GM13976 (cell line): Measurements from ENCODE around the gene CARD19.

ENCODE experiments used
- DNase-seq: peaks from one replicate; pipeline ENCODE4 v3.0.0; 2012; ENCODE audit warnings: low spot score
- CTCF ChIP-seq: IDR thresholded peaks from 2 replicates; pipeline ENCODE4 v1.5.1; 2012; ENCODE audit warnings: borderline replicate concordance, mild to moderate bottlenecking; ENCODE audit not compliant: insufficient read depth; ENCODE audit errors: extremely low read depth, missing control alignments, control extremely low read depth
- in situ Hi-C: fragments of 300-500 bp; cut with MboI; formaldehyde crosslinking; loops from one replicate; pipeline ENCODE4 v1.12.0; 2022; ENCODE audit warnings: low sequenced_read_pairs, mixed read lengths, inconsistent platforms; ENCODE audit not compliant: unreplicated experiment

Gene CARD19

DNA sequence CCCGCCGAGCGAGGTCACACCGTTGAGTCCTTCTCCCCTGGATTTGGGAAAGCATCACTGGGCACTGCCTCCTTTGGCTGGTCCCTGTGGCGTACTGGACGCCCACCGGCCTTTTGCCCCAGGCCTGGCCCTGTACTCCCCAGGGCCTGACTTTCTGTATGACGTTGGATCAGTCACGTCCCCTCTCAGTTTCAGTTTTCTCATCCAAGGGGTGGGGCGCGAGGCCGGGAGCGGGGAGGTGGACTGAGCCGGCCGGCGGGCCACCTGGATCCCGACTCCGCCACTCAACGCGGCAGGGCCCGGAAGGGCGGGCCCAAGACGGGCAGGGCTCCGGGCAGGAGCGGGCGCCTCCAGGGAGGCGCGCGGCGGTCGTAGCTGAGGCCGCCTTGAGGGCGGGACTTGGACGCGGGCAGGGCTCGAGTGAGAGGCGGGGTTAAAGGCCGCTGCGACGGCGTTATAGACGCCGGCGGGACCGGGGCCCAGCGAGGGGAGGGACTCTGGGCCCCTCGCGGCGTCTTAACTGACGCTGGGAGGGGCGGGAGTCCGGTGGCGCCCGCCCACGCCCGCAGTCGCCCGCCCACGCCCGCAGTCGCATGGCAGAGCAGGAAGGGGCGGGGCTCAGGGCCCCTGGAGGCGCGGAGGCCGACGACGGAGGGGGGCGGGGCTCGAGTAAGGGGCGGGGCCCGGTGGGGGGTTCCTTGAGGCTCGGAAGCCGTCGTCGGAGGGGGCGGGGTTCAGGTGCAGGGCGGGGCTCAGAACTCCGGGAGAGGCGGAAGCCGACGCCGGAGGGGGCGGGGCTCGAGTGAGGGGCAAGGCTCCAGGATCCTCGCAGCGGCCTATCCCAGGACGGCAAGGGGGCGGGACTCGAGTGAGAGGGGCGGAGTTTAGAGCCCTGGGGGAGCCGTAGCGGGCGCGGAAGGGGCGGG is 549 bp upstream of the CARD19 start:
- DNase-seq: peak; percentile 100
- in situ Hi-C loops: no loop called here
- TF ChIP-seq CTCF: no peak

GRCh38 chr9:93096811-93097382 is 880 bp downstream of the CARD19 start:
- no peak for TF ChIP-seq CTCF
- in situ Hi-C loops: no loop called here
- no peak for DNase-seq

DNA sequence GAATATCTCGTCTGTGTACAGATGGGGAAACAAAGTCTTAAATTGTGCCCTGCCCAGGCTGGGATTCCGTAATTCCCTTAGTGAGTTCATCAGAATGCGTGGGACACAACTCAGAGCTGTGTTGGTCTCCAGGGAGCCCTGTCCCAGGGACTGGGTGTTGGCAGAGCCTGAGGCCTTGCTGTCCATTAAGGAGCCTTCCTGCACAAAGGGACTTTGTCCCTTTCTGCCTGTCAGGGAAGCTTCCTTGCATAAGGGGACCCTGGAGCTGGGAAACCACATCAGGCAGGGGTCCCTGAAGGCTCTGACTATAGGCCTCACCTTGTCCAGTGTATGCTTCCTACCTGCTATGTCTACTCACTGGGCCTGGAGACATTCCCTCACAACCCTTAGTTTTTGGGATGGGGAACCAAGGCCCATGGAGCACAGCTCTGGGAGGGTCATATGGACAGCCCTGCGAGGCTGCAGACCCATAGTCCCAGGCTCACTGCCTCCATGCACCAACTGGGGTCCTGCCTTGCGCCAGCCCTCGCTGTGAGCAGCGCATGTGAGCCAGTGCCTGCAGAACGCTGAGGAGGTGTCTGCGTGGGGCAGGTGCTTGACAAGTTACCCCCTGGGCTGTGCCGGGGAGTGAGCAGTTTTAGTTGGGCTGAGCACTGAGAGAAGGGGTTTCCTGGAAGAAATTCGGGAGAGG is 1.6 kb downstream of the CARD19 start:
- in situ Hi-C loops: no loop called here
- no peak for DNase-seq
- no peak for TF ChIP-seq CTCF

DNA sequence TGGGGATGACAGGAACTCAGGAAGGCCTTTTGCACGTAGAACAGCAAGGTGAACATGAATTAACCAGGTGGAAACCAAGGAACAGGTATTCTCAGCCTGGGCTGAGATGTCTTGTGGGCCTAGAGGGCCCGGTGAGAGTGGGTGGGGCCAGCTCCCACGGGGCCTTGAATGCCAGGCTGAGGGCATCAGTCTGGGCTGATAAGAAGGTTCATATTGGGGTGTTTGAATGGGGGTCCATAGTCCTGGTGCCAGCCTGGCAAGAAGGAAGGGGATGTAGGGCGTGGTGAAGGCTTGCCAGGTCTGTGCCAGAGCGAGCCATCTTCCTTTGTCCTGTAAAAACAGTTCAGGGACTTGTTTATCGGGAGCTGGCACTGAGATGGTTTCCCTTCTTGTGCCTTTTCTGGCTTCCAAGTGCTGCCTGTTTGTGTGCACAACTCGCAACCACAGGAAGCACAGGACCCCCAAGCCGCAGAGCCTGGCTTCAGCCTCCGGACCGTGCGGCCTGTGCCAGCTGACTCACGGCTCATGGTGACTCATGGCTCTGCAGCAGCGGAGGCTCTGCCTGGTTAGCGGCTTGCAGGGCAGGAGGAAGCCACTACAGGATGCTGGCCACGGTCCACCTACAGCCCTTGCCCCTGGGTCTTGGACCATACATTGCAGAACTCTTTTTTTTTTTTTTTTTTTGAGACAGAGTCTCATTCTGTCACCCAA is 2.4 kb downstream of the CARD19 start:
- DNase-seq: no peak
- TF ChIP-seq CTCF: no peak
- in situ Hi-C loops: no loop called here

DNA sequence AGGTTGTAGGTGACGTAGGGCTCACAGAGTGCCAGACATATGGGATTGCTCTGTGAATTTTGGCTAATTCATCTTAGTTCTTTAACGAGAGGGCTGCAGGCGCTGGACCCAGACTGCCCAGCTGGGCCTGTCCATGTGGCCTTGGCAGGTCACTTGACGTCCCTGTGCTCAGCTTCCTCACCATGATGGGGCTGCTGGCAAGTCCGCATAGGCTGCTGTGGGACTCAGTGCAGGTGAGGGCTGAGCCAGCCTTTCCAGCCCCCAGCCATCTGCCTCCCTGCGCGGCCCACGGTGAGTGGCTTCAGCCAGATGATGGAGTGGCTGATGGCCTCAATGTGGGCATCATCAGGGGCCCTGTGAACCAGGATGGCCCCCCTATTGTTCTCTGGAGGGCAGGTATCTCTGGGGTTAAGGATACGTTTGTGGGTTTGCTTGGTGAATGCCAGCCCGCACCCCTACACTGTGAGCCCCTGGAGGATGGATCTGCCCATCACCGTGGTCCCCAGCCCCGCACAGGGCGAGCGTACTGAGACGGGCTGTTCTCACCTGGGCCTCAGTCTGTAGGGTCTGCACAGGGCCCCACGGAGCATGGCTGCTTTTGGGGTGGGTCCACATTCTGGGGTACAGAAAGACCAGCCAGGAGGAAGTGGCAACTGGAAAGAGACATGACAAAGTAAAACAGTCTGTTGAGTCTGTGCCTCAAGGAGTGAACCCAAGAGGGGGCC is 3.7 kb downstream of the CARD19 start:
- TF ChIP-seq CTCF: no peak
- no peak for DNase-seq
- in situ Hi-C loops: no loop called here
